Panc1 (cell line): ENCODE results near the gene DNAJB8. TPM values are rescaled to one million over a fixed set of nuclear protein-coding genes. Genes with fewer than 3 reads are reported as not detected.

Experiments
- ATAC-seq: fragments of 200-7000 bp; cut with Tn5 transposase; 2 replicates; pipeline ENCODE4 v1.9.1; 2020; ENCODE audit warnings: mild to moderate bottlenecking, moderate library complexity
- BruUV-seq: library from RNA; stranded (reverse); fragments of 400-500 nt; replicated peaks from 2 replicates; lab custom pipeline; 2021; lab: Mats Ljungman, UMichigan
- CTCF ChIA-PET: fragments of 300-600 bp; sonication (Branson Sonifier 250); formaldehyde crosslinking; loops from one replicate; lab custom pipeline; 2022; ENCODE audit warnings: antibody characterized with exemption; lab: Charles Lee
- POLR2A ChIA-PET: fragments of 300-600 bp; sonication (Branson Sonifier 250); formaldehyde crosslinking; loops from one replicate; lab custom pipeline; 2022; ENCODE audit warnings: antibody characterized with exemption; lab: Charles Lee
- DNase-seq: peaks from one replicate; pipeline ENCODE4 v3.0.0-alpha.2; 2010; ENCODE audit warnings: low read depth, low spot score
- H3K27ac ChIP-seq: 2 replicates; pipeline ENCODE4 v1.5.1; 2011; ENCODE audit warnings: mild to moderate bottlenecking, low read length, inconsistent platforms
- H3K27me3 ChIP-seq: fragments of 200-500 bp; sonication (Bioruptor generic); 2 replicates; pipeline ENCODE4 v1.6.0; 2014; ENCODE audit warnings: low read length, inconsistent platforms; ENCODE audit not compliant: control insufficient read depth, insufficient read depth
- H3K36me3 ChIP-seq: fragments of 200-500 bp; sonication (Bioruptor generic); 2 replicates; pipeline ENCODE4 v1.5.1; 2014; ENCODE audit warnings: inconsistent platforms, mild to moderate bottlenecking, low read length, moderate library complexity; ENCODE audit not compliant: control insufficient read depth, insufficient read depth
- H3K4me1 ChIP-seq: 2 replicates; pipeline ENCODE4 v1.5.1; 2011; ENCODE audit warnings: inconsistent platforms, mild to moderate bottlenecking, low read length, moderate library complexity; ENCODE audit not compliant: control insufficient read depth, insufficient read depth
- H3K4me3 ChIP-seq, 2 experiments: 2 replicates each; pipeline ENCODE4 v1.5.1; 2011 to 2012; ENCODE audit warnings: low read depth in 2 of 2, low read length in 2 of 2, mild to moderate bottlenecking in 2 of 2, inconsistent platforms in 1 of 2, moderate library complexity in 1 of 2
- H3K9me3 ChIP-seq: fragments of 200-500 bp; sonication (Bioruptor generic); 2 replicates; pipeline ENCODE4 v1.5.1; 2014; ENCODE audit warnings: low read depth, mild to moderate bottlenecking, inconsistent platforms, low read length, moderate library complexity; ENCODE audit not compliant: control insufficient read depth, insufficient read depth
- POLR2AphosphoS5 ChIP-seq: IDR thresholded peaks from 2 replicates; pipeline ENCODE4 v1.6.1; 2012; ENCODE audit warnings: mild to moderate bottlenecking, low read depth, low read length, moderate library complexity
- SIN3A ChIP-seq: IDR thresholded peaks from 2 replicates; pipeline ENCODE4 v1.6.1; 2012; ENCODE audit warnings: low read depth, mild to moderate bottlenecking, low read length, moderate library complexity, borderline replicate concordance; ENCODE audit not compliant: insufficient read depth
- TCF7L2 ChIP-seq: IDR thresholded peaks from 2 replicates; pipeline ENCODE4 v1.6.1; 2011; ENCODE audit warnings: mild to moderate bottlenecking, low read depth, low read length, inconsistent platforms
- in situ Hi-C: cut with HindIII; loops from 2 replicates; pipeline ENCODE4 v1.10.0; 2016; ENCODE audit warnings: low sequenced_read_pairs, low pct_unique_long_range_greater_than_20kb
- intact Hi-C: fragments of 100-400 bp; cut with micrococcal nuclease; formaldehyde crosslinking; loops from one replicate; pipeline ENCODE4 v1.10.0; 2022; ENCODE audit not compliant: unreplicated experiment
- total RNA-seq: library from RNA; stranded (reverse); gene quantifications from one replicate; pipeline ENCODE4 v1.2.1, GENCODE V29; 2021; ENCODE audit not compliant: unreplicated experiment
- TF ChIP-seq, protein P1 (sequence below), 2 experiments: IDR thresholded peaks; 2 replicates each; pipeline ENCODE4 v1.6.1; 2011 to 2012; ENCODE audit warnings: low read depth in 2 of 2, control low read depth in 1 of 2, low read length in 1 of 2, mild to moderate bottlenecking in 1 of 2, moderate library complexity in 1 of 2; ENCODE audit not compliant: insufficient read depth in 1 of 2
- TF ChIP-seq, protein P2 (sequence below): fragments of 450-650 bp; IDR thresholded peaks from 2 replicates; pipeline ENCODE4 v1.5.1; 2017; ENCODE audit warnings: mild to moderate bottlenecking

DNAJB8 gene
- total RNA-seq, 1 experiment from 2014 or later: not detected

DNA sequence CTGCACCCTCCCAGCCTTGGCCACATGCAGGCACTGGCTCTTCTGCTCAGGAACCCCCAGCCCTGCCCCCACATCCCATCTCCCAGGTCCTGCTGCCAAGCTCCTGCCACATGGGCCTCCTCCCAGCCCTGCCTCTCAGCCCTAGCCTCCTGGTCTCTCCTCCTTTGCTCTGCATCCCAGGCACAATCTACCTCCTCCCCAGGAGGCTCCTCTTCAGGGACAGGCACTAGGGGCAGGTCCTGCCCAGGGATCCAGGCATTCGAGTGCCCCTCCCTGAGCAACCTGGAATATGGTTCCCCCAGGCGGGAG lies 12.4 kb downstream of the DNAJB8 start:
- CTCF ChIA-PET: no interaction called here
- no peaks in the 10 kb centered on the region for H3K36me3 ChIP-seq

DNA sequence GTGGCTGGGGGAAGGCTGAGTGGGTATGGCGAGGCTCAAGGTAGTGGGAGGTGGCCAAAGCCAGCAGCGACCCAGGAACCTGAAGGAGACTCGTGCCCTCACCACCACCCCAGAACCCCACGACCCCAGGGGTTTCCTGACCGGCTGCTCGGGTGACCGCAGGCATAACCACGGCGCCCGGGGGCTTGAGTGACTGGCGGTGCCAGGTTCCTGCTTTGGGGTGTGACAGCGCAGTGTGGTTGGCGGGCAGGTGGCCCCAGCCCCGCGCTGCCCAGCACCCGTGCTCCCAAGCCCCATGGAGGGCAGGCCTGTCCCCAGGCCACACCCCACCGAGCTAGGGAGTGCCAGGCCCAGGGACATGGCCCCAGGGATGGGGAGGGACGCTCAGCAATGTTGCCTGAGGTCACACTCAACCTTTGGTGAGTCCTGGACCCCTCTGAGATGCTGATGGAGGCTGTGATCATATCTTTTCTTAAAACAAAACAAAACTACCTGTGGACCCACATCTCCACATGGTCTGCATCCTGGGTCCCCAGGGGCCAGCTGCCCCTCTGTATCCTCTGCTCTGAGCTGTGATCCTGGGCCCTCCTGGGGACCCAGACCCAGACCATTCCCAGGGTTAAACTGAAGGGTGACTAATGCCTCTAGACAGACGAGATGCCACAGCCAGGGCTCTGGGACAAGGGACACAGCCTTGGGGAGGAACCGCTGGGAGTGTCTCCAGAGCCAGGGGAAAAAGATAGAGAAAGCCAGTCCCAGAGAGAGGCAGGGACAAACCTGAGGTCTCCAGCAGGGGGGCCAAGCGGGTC lies 13.0 kb downstream of the DNAJB8 start:
- in situ Hi-C loops: no loop called here
- ChIA-PET CTCF (no interaction called here), POLR2A (no interaction called here)
- intact Hi-C loops: no loop called here
- DNase-seq: no peak
- no peak overlapping the region for H3K27ac ChIP-seq
- no peaks in the 10 kb centered on the region for H3K36me3 ChIP-seq
- no peak overlapping the region for H3K4me3 ChIP-seq
- no peaks in the 10 kb centered on the region for H3K27me3 ChIP-seq
- no peaks in the 10 kb centered on the region for H3K9me3 ChIP-seq
- H3K4me1 ChIP-seq: no peaks in the 10 kb centered on the region
- TF ChIP-seq TCF7L2: no peak
- TF ChIP-seq POLR2AphosphoS5: no peak
- TF ChIP-seq, protein P1, sequence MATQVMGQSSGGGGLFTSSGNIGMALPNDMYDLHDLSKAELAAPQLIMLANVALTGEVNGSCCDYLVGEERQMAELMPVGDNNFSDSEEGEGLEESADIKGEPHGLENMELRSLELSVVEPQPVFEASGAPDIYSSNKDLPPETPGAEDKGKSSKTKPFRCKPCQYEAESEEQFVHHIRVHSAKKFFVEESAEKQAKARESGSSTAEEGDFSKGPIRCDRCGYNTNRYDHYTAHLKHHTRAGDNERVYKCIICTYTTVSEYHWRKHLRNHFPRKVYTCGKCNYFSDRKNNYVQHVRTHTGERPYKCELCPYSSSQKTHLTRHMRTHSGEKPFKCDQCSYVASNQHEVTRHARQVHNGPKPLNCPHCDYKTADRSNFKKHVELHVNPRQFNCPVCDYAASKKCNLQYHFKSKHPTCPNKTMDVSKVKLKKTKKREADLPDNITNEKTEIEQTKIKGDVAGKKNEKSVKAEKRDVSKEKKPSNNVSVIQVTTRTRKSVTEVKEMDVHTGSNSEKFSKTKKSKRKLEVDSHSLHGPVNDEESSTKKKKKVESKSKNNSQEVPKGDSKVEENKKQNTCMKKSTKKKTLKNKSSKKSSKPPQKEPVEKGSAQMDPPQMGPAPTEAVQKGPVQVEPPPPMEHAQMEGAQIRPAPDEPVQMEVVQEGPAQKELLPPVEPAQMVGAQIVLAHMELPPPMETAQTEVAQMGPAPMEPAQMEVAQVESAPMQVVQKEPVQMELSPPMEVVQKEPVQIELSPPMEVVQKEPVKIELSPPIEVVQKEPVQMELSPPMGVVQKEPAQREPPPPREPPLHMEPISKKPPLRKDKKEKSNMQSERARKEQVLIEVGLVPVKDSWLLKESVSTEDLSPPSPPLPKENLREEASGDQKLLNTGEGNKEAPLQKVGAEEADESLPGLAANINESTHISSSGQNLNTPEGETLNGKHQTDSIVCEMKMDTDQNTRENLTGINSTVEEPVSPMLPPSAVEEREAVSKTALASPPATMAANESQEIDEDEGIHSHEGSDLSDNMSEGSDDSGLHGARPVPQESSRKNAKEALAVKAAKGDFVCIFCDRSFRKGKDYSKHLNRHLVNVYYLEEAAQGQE (IDR thresholded peaks at IDR 0.05; ENCODE audit: insufficient read depth in 1 of 2, low read depth in 2 of 2, low read length in 1 of 2): no peak
- TF ChIP-seq SIN3A: no peak
- TF ChIP-seq, protein P2, sequence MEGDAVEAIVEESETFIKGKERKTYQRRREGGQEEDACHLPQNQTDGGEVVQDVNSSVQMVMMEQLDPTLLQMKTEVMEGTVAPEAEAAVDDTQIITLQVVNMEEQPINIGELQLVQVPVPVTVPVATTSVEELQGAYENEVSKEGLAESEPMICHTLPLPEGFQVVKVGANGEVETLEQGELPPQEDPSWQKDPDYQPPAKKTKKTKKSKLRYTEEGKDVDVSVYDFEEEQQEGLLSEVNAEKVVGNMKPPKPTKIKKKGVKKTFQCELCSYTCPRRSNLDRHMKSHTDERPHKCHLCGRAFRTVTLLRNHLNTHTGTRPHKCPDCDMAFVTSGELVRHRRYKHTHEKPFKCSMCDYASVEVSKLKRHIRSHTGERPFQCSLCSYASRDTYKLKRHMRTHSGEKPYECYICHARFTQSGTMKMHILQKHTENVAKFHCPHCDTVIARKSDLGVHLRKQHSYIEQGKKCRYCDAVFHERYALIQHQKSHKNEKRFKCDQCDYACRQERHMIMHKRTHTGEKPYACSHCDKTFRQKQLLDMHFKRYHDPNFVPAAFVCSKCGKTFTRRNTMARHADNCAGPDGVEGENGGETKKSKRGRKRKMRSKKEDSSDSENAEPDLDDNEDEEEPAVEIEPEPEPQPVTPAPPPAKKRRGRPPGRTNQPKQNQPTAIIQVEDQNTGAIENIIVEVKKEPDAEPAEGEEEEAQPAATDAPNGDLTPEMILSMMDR: no peak
- BruUV-seq: no TSS peak
- no peak for ATAC-seq

More for the DNA sequence above, 12.4 kb downstream of the DNAJB8 start:
- Histone ChIP-seq H3K9me3 (no peaks in the 10 kb centered on the region), H3K4me3 (no peak overlapping the region), H3K4me1 (no peaks in the 10 kb centered on the region), H3K27ac (no peak overlapping the region), H3K27me3 (no peaks in the 10 kb centered on the region)
- in situ Hi-C loops (no loop called here), intact Hi-C loops (no loop called here)
- no TSS peak for BruUV-seq
- DNase-seq: no peak
- ATAC-seq: no peak
- TF ChIP-seq POLR2AphosphoS5 (no peak), SIN3A (no peak), TCF7L2 (no peak)
- TF ChIP-seq, protein P1 (IDR thresholded peaks at IDR 0.05; ENCODE audit: insufficient read depth in 1 of 2, low read depth in 2 of 2, low read length in 1 of 2): no peak
- TF ChIP-seq, protein P2: no peak
- POLR2A ChIA-PET: no interaction called here
